ENCODE measurements around the gene ZNF45. TPM values are rescaled to one million over a fixed set of nuclear protein-coding genes. Genes with fewer than 3 reads are reported as not detected.

Gene ZNF45
- total and polyA plus RNA-seq, 7 donors, result 2.4 to 18.2 (median 6.4) TPM

- intact Hi-C loops (cut with DNase I), result no loop called here
- Histone ChIP-seq H3K27ac (no peak overlapping the region), H3K27me3 (no peaks in the 10 kb centered on the region), H3K4me1 (peaks cover 0 to 5% (median 0%) of the 10 kb centered on the region in 4 donors), H3K9me3 (peaks cover 16 to 43% (median 35%) of the 10 kb centered on the region in 4 donors), H3K36me3 (no peaks in the 10 kb centered on the region), H3K4me3 (no peak overlapping the region)
- no peak for TF ChIP-seq POLR2AphosphoS5 (IDR thresholded peaks at IDR 0.05)
- no peak for TF ChIP-seq EP300 (IDR thresholded peaks at IDR 0.05)
- no peak for TF ChIP-seq CTCF (IDR thresholded peaks at IDR 0.05)
- no peak for TF ChIP-seq POLR2A (IDR thresholded peaks at IDR 0.05)
- WGBS, 2 donors, result 95 to 96% methylated on average over 2 of the region's 2 CpGs
- no peak for DNase-seq
Measured at GRCh38 chr19:43906774-43907173, 28.3 kb downstream of the ZNF45 start.

- Histone ChIP-seq H3K9me3 (peaks cover 7 to 35% (median 33%) of the 10 kb centered on the region in 4 donors), H3K36me3 (no peaks in the 10 kb centered on the region), H3K4me1 (peaks cover 0 to 10% (median 3%) of the 10 kb centered on the region in 4 donors), H3K27ac (no peak overlapping the region), H3K27me3 (no peaks in the 10 kb centered on the region), H3K4me3 (no peak overlapping the region)
- intact Hi-C loops (cut with DNase I), result no loop called here
- TF ChIP-seq EP300 (IDR thresholded peaks at IDR 0.05) (no peak), POLR2A (IDR thresholded peaks at IDR 0.05) (no peak), CTCF (IDR thresholded peaks at IDR 0.05) (no peak), POLR2AphosphoS5 (IDR thresholded peaks at IDR 0.05) (no peak)
- WGBS, 2 donors, result 98 to 99% methylated on average over 5 of the region's 5 CpGs
- DNase-seq, result no peak
Measured at GRCh38 chr19:43905897-43906296, 29.2 kb downstream of the ZNF45 start.

- TF ChIP-seq POLR2AphosphoS5 (IDR thresholded peaks at IDR 0.05) (no peak), POLR2A (IDR thresholded peaks at IDR 0.05) (no peak), CTCF (IDR thresholded peaks at IDR 0.05) (no peak)
- Histone ChIP-seq H3K27ac (no peak overlapping the region), H3K36me3 (peaks cover 0 to 16% (median 0%) of the 10 kb centered on the region in 4 donors), H3K27me3 (no peaks in the 10 kb centered on the region), H3K4me1 (peaks cover 0 to 13% (median 7%) of the 10 kb centered on the region in 4 donors), H3K4me3 (peak overlapping the region in 3 of 4 donors; percentile 44 to 51 (median 46)), H3K9me3 (peaks cover 0 to 12% (median 8%) of the 10 kb centered on the region in 4 donors)
- DNase-seq, result no peak
- WGBS, 2 donors, result 89 to 96% methylated on average over 4 of the region's 4 CpGs
- intact Hi-C loops (cut with DNase I), result no loop called here
Measured at GRCh38 chr19:43902399-43902798, 32.7 kb downstream of the ZNF45 start.

- peaks cover 0 to 21% (median 2%) of the 10 kb centered on the region in 4 donors for H3K36me3 ChIP-seq
- intact Hi-C loops (cut with DNase I), result no loop called here
- TF ChIP-seq CTCF (IDR thresholded peaks at IDR 0.05), result no peak
- TF ChIP-seq EP300 (IDR thresholded peaks at IDR 0.05), result no peak
- no peak for TF ChIP-seq POLR2AphosphoS5 (IDR thresholded peaks at IDR 0.05)
- no peak for TF ChIP-seq POLR2A (IDR thresholded peaks at IDR 0.05)
- peaks cover 0 to 13% (median 7%) of the 10 kb centered on the region in 4 donors for H3K4me1 ChIP-seq
- WGBS, 2 donors, result 17% methylated on average over 39 of the region's 39 CpGs
- peaks cover 0 to 14% (median 6%) of the 10 kb centered on the region in 4 donors for H3K9me3 ChIP-seq
- no peaks in the 10 kb centered on the region for H3K27me3 ChIP-seq
- DNase-seq, result peak; percentile 87
- peak overlapping the region in 3 of 4 donors; percentile 45 to 61 (median 55) for H3K27ac ChIP-seq
- H3K4me3 ChIP-seq, result peak overlapping the region; percentile 34 to 51 (median 45)
Measured at GRCh38 chr19:43901395-43902390, 33.4 kb downstream of the ZNF45 start.

Measured in sigmoid colon (tissue), 7 donors.